ENCODE data around the gene MAD2L1BP.
A peak's percentile ranks its signal among the peaks of the same experiment; 100 is the strongest.
"Not testable (repeated sequence)": the region's sequence is repeated elsewhere in the genome, so short reads cannot be mapped to it uniquely, and the experiment has no call there.

The MAD2L1BP gene

DNA sequence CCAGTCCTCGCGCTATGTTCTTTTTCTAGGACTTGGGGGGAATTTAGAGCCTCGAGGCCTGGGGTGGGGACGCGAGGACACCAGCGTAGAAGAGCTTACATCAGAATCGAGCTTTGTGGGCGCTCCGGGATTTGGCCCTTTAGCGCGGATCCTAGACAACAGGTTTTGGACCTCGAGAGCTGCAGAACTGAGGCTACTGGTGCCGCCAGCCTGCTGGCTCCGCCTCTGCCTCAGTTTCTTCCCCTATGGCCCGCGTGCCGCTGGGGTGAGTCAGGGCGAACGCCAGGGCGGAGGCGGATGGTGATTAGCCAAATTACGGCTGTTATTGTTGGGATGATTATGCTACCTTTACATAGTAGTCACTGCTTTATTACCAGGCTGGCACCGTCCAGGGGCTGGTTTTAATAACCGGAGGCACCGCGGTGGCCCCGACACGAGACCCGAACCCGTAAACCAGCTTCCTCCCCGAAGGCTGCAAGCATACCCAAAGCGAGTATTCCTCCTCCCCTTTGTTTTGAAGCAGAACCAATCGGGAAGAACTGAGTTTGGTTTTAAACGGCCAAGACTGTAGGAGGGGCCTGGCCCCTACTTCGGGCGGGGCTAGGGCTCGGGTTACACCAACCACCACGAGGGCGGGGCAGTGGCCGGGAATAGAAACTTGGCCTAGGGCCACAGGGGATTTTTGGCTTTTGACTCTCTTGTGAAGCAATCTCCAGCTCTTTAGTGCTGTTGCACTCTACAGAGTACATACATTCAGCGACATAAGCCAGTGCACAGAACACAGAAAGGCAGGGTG, 5.9 kb upstream of the MAD2L1BP start:
- DNase-seq (ENCODE audit: low read depth in 1 of 2, low spot score in 1 of 2), result peak; percentile 94 to 99
- in situ Hi-C loops (cut with HindIII; ENCODE audit: low pct_unique_long_range_greater_than_20kb, low sequenced_read_pairs), result no loop called here
- no peak for TF ChIP-seq JUND (IDR thresholded peaks at IDR 0.05; ENCODE audit: low read depth)

DNA sequence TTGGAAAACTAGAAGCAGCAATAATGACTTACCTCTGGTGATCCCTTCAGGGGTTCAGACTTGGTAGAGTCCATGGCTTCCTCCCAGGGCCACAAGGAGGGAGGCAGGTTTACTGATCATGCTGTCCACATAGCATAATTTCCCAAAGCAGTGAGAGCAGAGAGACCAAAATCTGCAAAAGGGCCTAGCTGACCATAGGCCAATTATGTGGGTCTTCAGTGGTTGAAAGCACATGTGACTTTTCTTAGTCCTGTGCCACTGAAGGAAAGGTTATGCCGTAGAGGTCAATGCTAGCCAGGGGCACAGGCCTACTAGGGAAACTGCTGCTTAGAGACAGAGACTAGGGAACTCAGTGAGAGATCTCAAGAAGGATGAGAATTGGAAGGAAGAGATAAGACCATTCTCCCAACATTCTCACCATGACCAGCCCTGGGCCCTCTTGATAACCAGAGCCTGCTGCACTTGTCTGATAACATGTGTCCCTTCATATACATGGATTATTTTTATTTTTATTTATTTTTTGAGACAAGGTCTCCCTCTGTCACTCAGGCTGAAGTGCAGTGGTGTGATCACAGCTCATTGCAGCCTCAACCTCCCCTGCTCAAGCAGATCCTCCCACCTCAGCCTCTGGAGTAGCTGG, 4.5 kb upstream of the MAD2L1BP start:
- TF ChIP-seq JUND (IDR thresholded peaks at IDR 0.05; ENCODE audit: low read depth), result no peak
- DNase-seq (ENCODE audit: low read depth in 1 of 2, low spot score in 1 of 2), result no peak
- in situ Hi-C loops (cut with HindIII; ENCODE audit: low pct_unique_long_range_greater_than_20kb, low sequenced_read_pairs), result no loop called here

DNA sequence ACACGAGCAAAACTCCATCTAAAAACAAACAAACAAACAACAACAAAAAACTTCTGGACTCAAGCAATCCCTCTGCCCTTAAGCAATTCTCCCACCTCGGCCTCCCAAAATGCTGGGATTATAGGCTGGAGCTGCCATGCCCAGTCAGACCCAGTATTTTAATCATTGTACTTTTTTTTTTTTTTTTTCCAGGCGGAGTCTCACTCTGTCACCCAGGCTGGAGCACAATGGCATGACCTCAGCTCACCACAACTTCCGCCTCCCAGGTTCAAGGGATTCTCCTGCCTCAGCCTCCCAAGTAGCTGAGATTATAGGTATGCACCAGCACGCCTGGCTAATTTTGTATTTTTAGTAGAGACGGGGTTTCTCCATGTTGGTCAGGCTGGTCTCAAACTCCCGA, 2.6 kb upstream of the MAD2L1BP start:
- DNase-seq (ENCODE audit: low read depth in 1 of 2, low spot score in 1 of 2); in situ Hi-C loops (cut with HindIII; ENCODE audit: low pct_unique_long_range_greater_than_20kb, low sequenced_read_pairs): not testable (repeated sequence)

DNA sequence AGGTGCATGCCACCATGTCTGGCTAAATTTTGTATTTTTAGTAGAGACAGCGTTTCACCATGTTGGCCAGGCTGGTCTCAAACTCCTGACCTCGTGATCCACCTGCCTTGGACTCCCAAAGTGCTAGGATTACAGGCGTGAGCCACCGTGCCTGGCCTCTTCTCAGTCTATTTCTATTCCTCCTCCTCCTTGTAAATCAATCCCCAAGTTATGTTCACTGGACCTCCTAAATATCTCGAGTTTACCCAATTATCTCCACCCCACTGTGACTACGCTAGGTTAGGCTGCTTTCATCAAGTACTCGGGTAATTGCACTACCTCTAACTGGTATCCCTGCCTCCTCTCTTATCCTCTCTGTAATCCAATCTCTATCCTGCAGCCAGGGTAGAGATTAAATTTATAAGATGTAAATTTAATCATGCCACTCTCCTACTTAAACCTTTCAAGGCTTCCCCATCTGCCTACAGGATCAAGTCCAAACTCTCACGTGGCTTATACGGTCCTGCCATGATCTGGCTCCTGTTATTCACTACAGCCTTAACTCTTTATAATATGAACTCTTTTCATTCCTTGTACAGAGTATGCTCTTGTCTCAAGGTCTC, 837 bp upstream of the MAD2L1BP start:
- no peak for DNase-seq (ENCODE audit: low read depth in 1 of 2, low spot score in 1 of 2)
- in situ Hi-C loops (cut with HindIII; ENCODE audit: low pct_unique_long_range_greater_than_20kb, low sequenced_read_pairs), result no loop called here
- TF ChIP-seq JUND (IDR thresholded peaks at IDR 0.05; ENCODE audit: low read depth), result no peak

DNA sequence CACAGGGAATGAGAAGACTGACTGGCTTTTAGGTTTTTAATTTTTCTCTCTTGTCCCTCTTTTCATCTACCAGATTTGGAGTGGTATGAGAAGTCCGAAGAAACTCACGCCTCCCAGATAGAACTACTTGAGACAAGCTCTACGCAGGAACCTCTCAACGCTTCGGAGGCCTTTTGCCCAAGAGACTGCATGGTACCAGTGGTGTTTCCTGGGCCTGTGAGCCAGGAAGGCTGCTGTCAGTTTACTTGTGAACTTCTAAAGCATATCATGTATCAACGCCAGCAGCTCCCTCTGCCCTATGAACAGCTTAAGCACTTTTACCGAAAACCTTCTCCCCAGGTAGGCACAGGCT, 644 bp downstream of the MAD2L1BP start:
- in situ Hi-C loops (cut with HindIII; ENCODE audit: low pct_unique_long_range_greater_than_20kb, low sequenced_read_pairs), result no loop called here
- no peak for TF ChIP-seq JUND (IDR thresholded peaks at IDR 0.05; ENCODE audit: low read depth)
- DNase-seq (ENCODE audit: low read depth in 1 of 2, low spot score in 1 of 2), result no peak

DNA sequence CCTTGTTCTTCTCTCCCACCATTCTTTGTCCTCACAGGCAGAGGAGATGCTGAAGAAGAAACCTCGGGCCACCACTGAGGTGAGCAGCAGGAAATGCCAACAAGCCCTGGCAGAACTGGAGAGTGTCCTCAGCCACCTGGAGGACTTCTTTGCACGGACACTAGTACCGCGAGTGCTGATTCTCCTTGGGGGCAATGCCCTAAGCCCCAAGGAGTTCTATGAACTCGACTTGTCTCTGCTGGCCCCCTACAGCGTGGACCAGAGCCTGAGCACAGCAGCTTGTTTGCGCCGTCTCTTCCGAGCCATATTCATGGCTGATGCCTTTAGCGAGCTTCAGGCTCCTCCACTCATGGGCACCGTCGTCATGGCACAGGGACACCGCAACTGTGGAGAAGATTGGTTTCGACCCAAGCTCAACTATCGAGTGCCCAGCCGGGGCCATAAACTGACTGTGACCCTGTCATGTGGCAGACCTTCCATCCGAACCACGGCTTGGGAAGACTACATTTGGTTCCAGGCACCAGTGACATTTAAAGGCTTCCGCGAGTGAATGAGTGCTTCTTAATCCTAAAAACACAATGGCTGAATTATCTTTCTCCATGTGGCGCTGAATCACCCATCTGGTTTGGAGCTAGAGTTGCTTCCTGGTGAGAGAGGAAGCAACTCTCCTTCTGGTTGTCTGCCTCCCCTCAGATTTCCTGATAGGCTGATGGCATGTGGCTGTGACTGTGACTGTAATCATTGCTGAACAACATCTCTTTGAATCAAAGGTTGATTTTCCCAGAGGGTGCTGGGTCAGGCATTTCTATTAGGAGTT, 4.6 kb downstream of the MAD2L1BP start:
- TF ChIP-seq JUND (IDR thresholded peaks at IDR 0.05; ENCODE audit: low read depth), result no peak
- no peak for DNase-seq (ENCODE audit: low read depth in 1 of 2, low spot score in 1 of 2)
- in situ Hi-C loops (cut with HindIII; ENCODE audit: low pct_unique_long_range_greater_than_20kb, low sequenced_read_pairs), result no loop called here

DNA sequence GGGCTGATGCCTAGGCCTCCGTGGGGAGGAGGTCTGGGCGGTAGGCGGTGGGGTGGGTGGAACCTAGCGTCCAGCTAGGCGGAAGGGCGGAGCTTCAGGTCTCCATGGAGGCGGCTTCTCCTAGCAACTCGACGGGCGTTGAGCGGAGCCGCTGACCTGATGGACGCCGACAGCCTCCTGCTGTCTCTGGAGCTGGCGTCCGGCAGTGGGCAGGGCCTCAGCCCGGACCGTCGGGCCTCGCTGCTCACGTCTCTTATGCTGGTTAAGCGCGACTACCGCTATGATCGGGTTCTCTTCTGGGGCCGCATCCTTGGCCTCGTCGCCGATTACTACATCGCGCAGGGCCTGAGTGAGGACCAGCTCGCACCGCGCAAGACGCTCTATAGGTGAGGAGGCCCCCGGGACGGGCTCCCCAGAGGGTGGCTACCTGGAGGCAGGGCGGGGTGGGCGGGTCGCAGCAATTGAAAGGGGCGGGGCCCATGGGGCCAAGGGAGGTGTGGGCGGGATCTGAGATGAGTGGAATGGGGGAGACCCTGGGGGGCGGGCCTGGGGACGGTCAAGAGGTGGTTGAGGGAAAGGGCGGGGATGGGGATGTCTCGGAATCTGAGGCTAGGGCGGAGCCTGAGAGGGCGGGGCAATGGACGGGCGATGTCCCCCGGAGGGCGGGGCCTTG, 9.4 kb downstream of the MAD2L1BP start, which contains the start of gene RSPH9:
TSS of gene RSPH9 (plus strand) at position 97 of the 673 bp plus-strand sequence. CDS start at position 160, 63 bp downstream.
- in situ Hi-C loops (cut with HindIII; ENCODE audit: low pct_unique_long_range_greater_than_20kb, low sequenced_read_pairs), result no loop called here
- TF ChIP-seq JUND (IDR thresholded peaks at IDR 0.05; ENCODE audit: low read depth), result no peak
- DNase-seq (ENCODE audit: low read depth in 1 of 2, low spot score in 1 of 2), result no peak

DNA sequence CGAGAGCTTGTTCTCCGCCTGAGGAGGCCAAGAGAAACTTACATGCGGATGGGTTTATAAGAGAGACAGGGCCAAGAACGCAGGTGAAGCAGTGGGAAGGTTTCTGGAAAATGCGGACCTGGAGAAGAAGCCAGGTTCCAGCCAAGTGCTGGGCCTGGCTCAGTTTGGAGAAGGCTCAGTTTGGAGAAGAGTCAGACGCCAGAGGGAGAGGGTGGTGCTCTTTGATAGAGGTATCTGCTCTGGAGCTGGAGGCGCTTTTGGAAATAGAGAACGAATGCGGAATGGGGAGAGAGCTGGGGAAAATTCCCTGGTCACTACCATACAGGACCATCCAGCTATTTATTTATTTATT, 9.9 kb downstream of the MAD2L1BP start:
- no peak for TF ChIP-seq JUND (IDR thresholded peaks at IDR 0.05; ENCODE audit: low read depth)
- no peak for DNase-seq (ENCODE audit: low read depth in 1 of 2, low spot score in 1 of 2)
- in situ Hi-C loops (cut with HindIII; ENCODE audit: low pct_unique_long_range_greater_than_20kb, low sequenced_read_pairs), result no loop called here

DNA sequence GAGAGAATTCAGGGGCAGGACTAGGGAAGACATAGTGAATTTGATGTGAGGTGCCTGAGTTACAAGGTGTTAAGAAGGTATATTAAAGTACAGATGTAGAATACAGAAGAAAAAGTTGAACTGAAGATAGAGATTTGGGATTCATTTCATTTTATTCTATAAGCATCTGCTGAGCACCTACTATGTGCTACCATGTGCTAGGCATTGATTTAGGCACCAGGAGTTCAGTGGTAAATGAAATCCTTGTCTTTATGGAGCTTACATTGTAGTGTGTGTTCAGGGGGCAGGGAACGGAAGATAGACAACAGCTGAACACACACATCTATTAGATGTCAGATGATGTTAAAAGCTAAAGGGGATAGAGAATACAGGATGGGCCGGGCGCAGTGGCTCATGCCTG, 12.0 kb downstream of the MAD2L1BP start:
- in situ Hi-C loops (cut with HindIII; ENCODE audit: low pct_unique_long_range_greater_than_20kb, low sequenced_read_pairs), result no loop called here
- no peak for TF ChIP-seq JUND (IDR thresholded peaks at IDR 0.05; ENCODE audit: low read depth)
- DNase-seq (ENCODE audit: low read depth in 1 of 2, low spot score in 1 of 2), result no peak

DNA sequence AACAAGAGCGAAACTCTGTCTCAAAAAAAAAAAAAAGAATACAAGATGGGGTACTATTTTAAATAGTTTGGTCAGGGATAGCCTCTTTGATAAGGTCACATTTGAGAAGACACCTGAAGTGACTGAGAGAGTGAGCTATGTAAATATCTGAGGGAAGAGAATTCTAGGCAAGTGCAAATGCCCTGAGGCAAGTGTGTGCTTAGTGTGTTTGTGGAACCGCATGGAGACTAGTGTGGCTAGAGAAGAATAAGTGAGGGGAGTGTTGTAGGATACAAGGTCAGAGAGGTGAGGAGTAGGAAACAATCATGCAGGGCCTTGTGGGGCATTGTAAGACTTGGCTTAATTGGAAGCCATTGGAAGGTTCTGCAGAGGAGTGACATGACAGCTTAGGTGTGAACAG, 12.6 kb downstream of the MAD2L1BP start:
- in situ Hi-C loops (cut with HindIII; ENCODE audit: low pct_unique_long_range_greater_than_20kb, low sequenced_read_pairs), result no loop called here
- no peak for DNase-seq (ENCODE audit: low read depth in 1 of 2, low spot score in 1 of 2)

DNA sequence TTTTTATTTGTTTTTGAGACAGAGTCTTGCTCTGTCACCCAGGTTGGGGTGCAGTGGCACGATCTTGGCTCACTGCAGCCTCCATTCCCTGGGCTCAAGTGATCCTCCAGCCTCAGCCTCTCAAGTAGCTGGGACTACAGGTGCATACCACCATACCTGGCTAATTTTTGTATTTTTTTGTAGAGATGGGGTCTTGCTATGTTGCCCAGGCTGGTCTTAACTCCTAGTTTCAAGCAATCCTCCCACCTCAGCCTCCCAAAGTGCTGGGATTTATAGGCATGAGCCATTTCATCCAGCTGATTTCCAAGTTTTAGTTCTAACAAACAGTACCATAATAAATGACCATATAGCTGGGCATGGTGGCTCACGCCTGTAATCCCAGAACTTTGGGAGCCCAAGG, 17.2 kb downstream of the MAD2L1BP start:
- DNase-seq (ENCODE audit: low read depth in 1 of 2, low spot score in 1 of 2); in situ Hi-C loops (cut with HindIII; ENCODE audit: low pct_unique_long_range_greater_than_20kb, low sequenced_read_pairs): not testable (repeated sequence)

More for the DNA sequence above, 12.6 kb downstream of the MAD2L1BP start:
- TF ChIP-seq JUND (IDR thresholded peaks at IDR 0.05; ENCODE audit: low read depth), result no peak

DNA sequence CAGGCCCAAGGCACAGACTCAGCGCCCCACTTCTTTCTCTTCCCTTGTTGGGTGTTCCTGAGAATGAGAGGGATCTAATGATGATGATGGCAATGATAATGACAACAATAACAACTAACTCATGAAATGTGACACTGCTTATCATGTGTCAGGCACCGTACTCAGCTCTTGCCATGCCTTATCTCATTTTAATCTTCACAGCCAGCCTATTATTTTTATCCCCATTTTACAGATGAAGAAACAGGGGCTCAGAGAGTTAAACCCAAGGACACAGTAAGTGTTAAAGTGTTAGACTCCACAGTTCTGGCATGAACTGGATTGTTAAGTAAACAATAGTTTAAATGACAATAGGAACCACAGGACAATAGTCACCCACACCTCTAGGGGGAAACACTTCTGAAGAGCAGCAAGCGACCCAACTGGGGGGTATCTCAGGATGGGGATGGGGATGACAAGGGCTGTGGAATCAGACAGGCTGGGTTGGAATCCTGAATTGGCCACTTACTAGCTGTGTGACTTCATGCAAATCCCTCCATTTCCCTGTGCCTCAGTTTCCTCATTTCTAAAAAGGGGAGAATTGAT, 21.7 kb downstream of the MAD2L1BP start:
- TF ChIP-seq JUND (IDR thresholded peaks at IDR 0.05; ENCODE audit: low read depth), result no peak
- no peak for DNase-seq (ENCODE audit: low read depth in 1 of 2, low spot score in 1 of 2)
- in situ Hi-C loops (cut with HindIII; ENCODE audit: low pct_unique_long_range_greater_than_20kb, low sequenced_read_pairs), result no loop called here
